Measurements from ENCODE around the gene DMKN. TPM values are rescaled to one million over a fixed set of nuclear protein-coding genes. Genes with fewer than 3 reads are reported as not detected.

DMKN gene
- total RNA-seq, 1 experiment from 2014 or later: 16.7 TPM

GRCh38 chr19:35509861-35510625 is 3.4 kb downstream of the DMKN start:
- in situ Hi-C loops (cut with HindIII; ENCODE audit: low pct_unique_long_range_greater_than_20kb, low sequenced_read_pairs): no loop called here

GRCh38 chr19:35509018-35509652 is 4.3 kb downstream of the DMKN start:
- no peak for DNase-seq (ENCODE audit: low read depth, low spot score)
- in situ Hi-C loops (cut with HindIII; ENCODE audit: low pct_unique_long_range_greater_than_20kb, low sequenced_read_pairs): no loop called here

More at GRCh38 chr19:35509861-35510625, 3.4 kb downstream of the DMKN start:
- DNase-seq (ENCODE audit: low read depth, low spot score): peak; percentile 64

GRCh38 chr19:35508129-35508528 is 5.3 kb downstream of the DMKN start:
- in situ Hi-C loops (cut with HindIII; ENCODE audit: low pct_unique_long_range_greater_than_20kb, low sequenced_read_pairs): no loop called here

GRCh38 chr19:35507561-35507960 is 5.9 kb downstream of the DMKN start:
- in situ Hi-C loops (cut with HindIII; ENCODE audit: low pct_unique_long_range_greater_than_20kb, low sequenced_read_pairs): no loop called here

More at GRCh38 chr19:35508129-35508528, 5.3 kb downstream of the DMKN start:
- no peak for DNase-seq (ENCODE audit: low read depth, low spot score)

GRCh38 chr19:35506011-35506410 is 7.4 kb downstream of the DMKN start:
- in situ Hi-C loops (cut with HindIII; ENCODE audit: low pct_unique_long_range_greater_than_20kb, low sequenced_read_pairs): no loop called here
- no peak for DNase-seq (ENCODE audit: low read depth, low spot score)

More at GRCh38 chr19:35507561-35507960, 5.9 kb downstream of the DMKN start:
- no peak for DNase-seq (ENCODE audit: low read depth, low spot score)

GRCh38 chr19:35502751-35503150 is 10.7 kb downstream of the DMKN start:
- in situ Hi-C loops (cut with HindIII; ENCODE audit: low pct_unique_long_range_greater_than_20kb, low sequenced_read_pairs): no loop called here
- DNase-seq (ENCODE audit: low read depth, low spot score): no peak

GRCh38 chr19:35501684-35502083 is 11.8 kb downstream of the DMKN start:
- DNase-seq (ENCODE audit: low read depth, low spot score): no peak
- in situ Hi-C loops (cut with HindIII; ENCODE audit: low pct_unique_long_range_greater_than_20kb, low sequenced_read_pairs): no loop called here

GRCh38 chr19:35500611-35501010 is 12.8 kb downstream of the DMKN start:
- no peak for DNase-seq (ENCODE audit: low read depth, low spot score)
- in situ Hi-C loops (cut with HindIII; ENCODE audit: low pct_unique_long_range_greater_than_20kb, low sequenced_read_pairs): no loop called here

GRCh38 chr19:35498984-35499527 is 14.4 kb downstream of the DMKN start:
- in situ Hi-C loops (cut with HindIII; ENCODE audit: low pct_unique_long_range_greater_than_20kb, low sequenced_read_pairs): no loop called here

GRCh38 chr19:35498220-35498619 is 15.2 kb downstream of the DMKN start:
- no peak for DNase-seq (ENCODE audit: low read depth, low spot score)
- in situ Hi-C loops (cut with HindIII; ENCODE audit: low pct_unique_long_range_greater_than_20kb, low sequenced_read_pairs): no loop called here

More at GRCh38 chr19:35498984-35499527, 14.4 kb downstream of the DMKN start:
- no peak for DNase-seq (ENCODE audit: low read depth, low spot score)

GRCh38 chr19:35497406-35497805 is 16.0 kb downstream of the DMKN start:
- in situ Hi-C loops (cut with HindIII; ENCODE audit: low pct_unique_long_range_greater_than_20kb, low sequenced_read_pairs): no loop called here
- DNase-seq (ENCODE audit: low read depth, low spot score): no peak

GRCh38 chr19:35495107-35496064 is 18.1 kb downstream of the DMKN start:
- in situ Hi-C loops (cut with HindIII; ENCODE audit: low pct_unique_long_range_greater_than_20kb, low sequenced_read_pairs): no loop called here
- DNase-seq (ENCODE audit: low read depth, low spot score): peak; percentile 68

- no peak for DNase-seq (ENCODE audit: low read depth, low spot score)
- in situ Hi-C loops (cut with HindIII; ENCODE audit: low pct_unique_long_range_greater_than_20kb, low sequenced_read_pairs): no loop called here
Observed at GRCh38 chr19:35493971-35494370, 19.5 kb downstream of the DMKN start.

- no peak for DNase-seq (ENCODE audit: low read depth, low spot score)
- in situ Hi-C loops (cut with HindIII; ENCODE audit: low pct_unique_long_range_greater_than_20kb, low sequenced_read_pairs): no loop called here
Observed at GRCh38 chr19:35491836-35492360, 21.6 kb downstream of the DMKN start.

- in situ Hi-C loops (cut with HindIII; ENCODE audit: low pct_unique_long_range_greater_than_20kb, low sequenced_read_pairs): no loop called here
Observed at GRCh38 chr19:35490364-35490763, 23.1 kb downstream of the DMKN start, which contains the start of gene KRTDAP. TSS of gene KRTDAP (minus strand) at chr19:35490464. CDS start at chr19:35490442, 22 bp downstream.

GRCh38 chr19:35488677-35489076 is 24.8 kb downstream of the DMKN start:
- no peak for DNase-seq (ENCODE audit: low read depth, low spot score)
- in situ Hi-C loops (cut with HindIII; ENCODE audit: low pct_unique_long_range_greater_than_20kb, low sequenced_read_pairs): no loop called here

More at GRCh38 chr19:35490364-35490763, 23.1 kb downstream of the DMKN start, which contains the start of gene KRTDAP:
- no peak for DNase-seq (ENCODE audit: low read depth, low spot score)

GRCh38 chr19:35487656-35488182 is 25.7 kb downstream of the DMKN start:
- no peak for DNase-seq (ENCODE audit: low read depth, low spot score)
- in situ Hi-C loops (cut with HindIII; ENCODE audit: low pct_unique_long_range_greater_than_20kb, low sequenced_read_pairs): no loop called here
